GM12891 (cell line): ENCODE results near the gene SLC19A2.

Source experiments
- POLR2A ChIP-seq: IDR thresholded peaks from 2 replicates; pipeline ENCODE4 v1.6.1; 2011; ENCODE audit warnings: low read depth, low read length, control low read depth
- POLR2AphosphoS5 ChIP-seq: IDR thresholded peaks from 2 replicates; pipeline ENCODE4 v1.6.1; 2011; ENCODE audit warnings: low read depth, low read length, control low read depth
- POU2F2 ChIP-seq: IDR thresholded peaks from 2 replicates; pipeline ENCODE4 v1.6.1; 2011; ENCODE audit warnings: low read depth, mild to moderate bottlenecking, control low read depth, low read length, moderate library complexity
- SPI1 ChIP-seq: IDR thresholded peaks from 2 replicates; pipeline ENCODE4 v1.6.1; 2011; ENCODE audit warnings: low read depth, low read length, control low read depth
- TAF1 ChIP-seq: IDR thresholded peaks from 2 replicates; pipeline ENCODE4 v1.6.1; 2011; ENCODE audit warnings: low read depth, low read length, control low read depth

DNA sequence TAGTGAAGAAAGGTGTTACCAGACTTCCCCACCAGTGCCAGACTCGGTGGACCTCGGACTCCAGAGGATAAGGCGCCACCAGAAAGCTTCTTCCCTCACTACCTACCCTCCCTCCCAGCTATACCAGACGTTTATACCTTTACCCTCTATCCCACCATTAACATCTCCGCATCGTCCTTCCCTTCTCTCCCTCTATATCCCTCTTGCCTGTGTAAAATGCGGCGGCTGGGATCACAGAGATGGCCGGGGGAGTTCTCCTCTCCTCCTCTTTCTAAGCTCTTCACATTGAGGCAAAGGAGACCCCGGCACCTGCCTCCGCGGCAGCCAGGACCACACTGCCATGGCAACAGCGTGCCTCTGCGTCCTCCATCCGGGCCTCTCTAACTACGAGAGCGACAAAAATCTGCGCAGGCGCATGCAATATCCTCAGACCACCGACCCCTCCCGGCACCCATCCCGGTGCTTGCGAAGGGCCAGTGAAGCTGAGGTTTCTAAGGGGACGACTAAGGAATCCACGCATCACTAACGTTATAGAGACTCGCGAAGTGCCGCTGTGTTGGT lies 58.6 kb downstream of the SLC19A2 start, which contains the start of gene CCDC181:
- TF ChIP-seq POLR2A (no peak), POLR2AphosphoS5 (no peak), TAF1 (no peak), SPI1 (no peak), POU2F2 (no peak)
